Upper lobe of left lung (tissue), 4 donors: Measurements from ENCODE around the gene CNTNAP2.

Experiments
- POLR2A ChIP-seq, 4 donors: fragments of 450-650 bp; IDR thresholded peaks; one replicate each; pipeline ENCODE4 v1.5.1; 2016 to 2017; ENCODE audit warnings: antibody characterized with exemption in 4 of 4, mild to moderate bottlenecking in 2 of 4
- TF ChIP-seq, protein P1 (sequence below), 6 experiments: fragments of 450-650 bp in 4 of 6; fragments of 200-600 bp in 2 of 6; sonication (generic) in 2 of 6; IDR thresholded peaks; one replicate each; pipeline ENCODE4 v1.5.1; 2016 to 2019; ENCODE audit warnings: antibody characterized with exemption in 6 of 6

GRCh38 chr7:147829016-147829415 lies 1712.4 kb downstream of the CNTNAP2 start:
- TF ChIP-seq POLR2A (IDR thresholded peaks at IDR 0.05) = no peak
- TF ChIP-seq, protein P1, sequence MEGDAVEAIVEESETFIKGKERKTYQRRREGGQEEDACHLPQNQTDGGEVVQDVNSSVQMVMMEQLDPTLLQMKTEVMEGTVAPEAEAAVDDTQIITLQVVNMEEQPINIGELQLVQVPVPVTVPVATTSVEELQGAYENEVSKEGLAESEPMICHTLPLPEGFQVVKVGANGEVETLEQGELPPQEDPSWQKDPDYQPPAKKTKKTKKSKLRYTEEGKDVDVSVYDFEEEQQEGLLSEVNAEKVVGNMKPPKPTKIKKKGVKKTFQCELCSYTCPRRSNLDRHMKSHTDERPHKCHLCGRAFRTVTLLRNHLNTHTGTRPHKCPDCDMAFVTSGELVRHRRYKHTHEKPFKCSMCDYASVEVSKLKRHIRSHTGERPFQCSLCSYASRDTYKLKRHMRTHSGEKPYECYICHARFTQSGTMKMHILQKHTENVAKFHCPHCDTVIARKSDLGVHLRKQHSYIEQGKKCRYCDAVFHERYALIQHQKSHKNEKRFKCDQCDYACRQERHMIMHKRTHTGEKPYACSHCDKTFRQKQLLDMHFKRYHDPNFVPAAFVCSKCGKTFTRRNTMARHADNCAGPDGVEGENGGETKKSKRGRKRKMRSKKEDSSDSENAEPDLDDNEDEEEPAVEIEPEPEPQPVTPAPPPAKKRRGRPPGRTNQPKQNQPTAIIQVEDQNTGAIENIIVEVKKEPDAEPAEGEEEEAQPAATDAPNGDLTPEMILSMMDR (IDR thresholded peaks at IDR 0.05) = no peak
